HCT116 (cell line): Measurements from ENCODE around the gene TMEM125. TPM values are rescaled to one million over a fixed set of nuclear protein-coding genes. Genes with fewer than 3 reads are reported as not detected.

Experiments used
- ATAC-seq: fragments of 200-7000 bp; cut with Tn5 transposase; 2 replicates; pipeline ENCODE4 v1.9.1; 2020; ENCODE audit warnings: mild to moderate bottlenecking, moderate library complexity
- BruUV-seq: library from RNA; stranded (reverse); fragments of 400-500 nt; replicated peaks from 2 replicates; lab custom pipeline; 2021; lab: Mats Ljungman, UMichigan
- CTCF ChIA-PET: fragments of 300-600 bp; sonication (Branson Sonifier 250); formaldehyde crosslinking; loops from one replicate; lab custom pipeline; 2021; ENCODE audit warnings: antibody characterized with exemption; lab: Charles Lee
- POLR2A ChIA-PET: fragments of 300-600, 350-600 bp; sonication (Branson Sonifier 250); formaldehyde crosslinking; loops from one replicate; lab custom pipeline; 2021; ENCODE audit warnings: antibody characterized with exemption; lab: Charles Lee
- RAD21 ChIA-PET, 2 experiments: fragments of 300-600 bp; sonication (Branson Sonifier 250); formaldehyde crosslinking; loops; one replicate each; lab custom pipeline; 2023; ENCODE audit warnings: low total read pairs in 2 of 2; ENCODE audit not compliant: uncharacterized antibody in 2 of 2, unreplicated experiment in 2 of 2, low non-redundant PET in 1 of 2; lab: Charles Lee
- DNase-seq: peaks from one replicate; pipeline ENCODE4 v3.0.0-alpha.2; 2010; ENCODE audit warnings: low read depth, low spot score
- H2AFZ ChIP-seq: fragments of 200-600 bp; shearing (Covaris generic), sonication (generic); 2 replicates; pipeline ENCODE4 v1.6.1; 2017; ENCODE audit warnings: low read depth, mixed run types, mixed read lengths, antibody characterized with exemption, low read length; ENCODE audit not compliant: poor library complexity, severe bottlenecking
- H3K27ac ChIP-seq: 2 replicates; pipeline ENCODE4 v1.5.1; 2012; ENCODE audit warnings: low read depth, low read length
- H3K27me3 ChIP-seq: fragments of 200-600 bp; sonication (generic); 2 replicates; pipeline ENCODE4 v1.6.1; 2016; ENCODE audit warnings: mixed run types, low read length, mixed read lengths; ENCODE audit not compliant: insufficient read depth
- H3K36me3 ChIP-seq, 2 experiments: fragments of 200-500 bp in 1 of 2; fragments of 200-600 bp in 1 of 2; sonication (Bioruptor generic) in 1 of 2; sonication (generic) in 1 of 2; 2 replicates each; pipeline versions ENCODE4 v1.5.1 to v1.6.1; 2014 to 2016; ENCODE audit warnings: low read length in 2 of 2, inconsistent platforms in 1 of 2, mixed read lengths in 1 of 2, mixed run types in 1 of 2; ENCODE audit not compliant: insufficient read depth in 2 of 2, control insufficient read depth in 1 of 2
- H3K4me1 ChIP-seq, 2 experiments: fragments of 200-600 bp in 1 of 2; sonication (generic) in 1 of 2; 2 replicates each; pipeline versions ENCODE4 v1.5.1 to v1.6.1; 2012 to 2017; ENCODE audit warnings: low read length in 2 of 2, inconsistent platforms in 1 of 2, mild to moderate bottlenecking in 1 of 2, mixed read lengths in 1 of 2, mixed run types in 1 of 2, moderate library complexity in 1 of 2; ENCODE audit not compliant: insufficient read depth in 2 of 2, control insufficient read depth in 1 of 2
- H3K4me2 ChIP-seq: fragments of 200-600 bp; sonication (generic); 2 replicates; pipeline ENCODE4 v1.6.1; 2017; ENCODE audit warnings: mixed run types, low read length, mixed read lengths
- H3K4me3 ChIP-seq, 2 experiments: fragments of 200-600 bp in 1 of 2; sonication (generic) in 1 of 2; replicated peaks in 1 of 2; 2 replicates each; pipeline ENCODE4 v1.5.1; 2011 to 2016; ENCODE audit warnings: low read length in 2 of 2, control low read depth in 1 of 2, low read depth in 1 of 2, mild to moderate bottlenecking in 1 of 2, mixed read lengths in 1 of 2, mixed run types in 1 of 2
- H3K79me2 ChIP-seq: fragments of 200-600 bp; sonication (generic); 2 replicates; pipeline ENCODE4 v1.6.1; 2017; ENCODE audit warnings: mild to moderate bottlenecking, mixed run types, low read length, moderate library complexity, mixed read lengths; ENCODE audit not compliant: insufficient read depth
- H3K9ac ChIP-seq: fragments of 200-600 bp; sonication (generic); 2 replicates; pipeline ENCODE4 v1.6.1; 2016; ENCODE audit warnings: low read length, mixed read lengths
- H3K9me2 ChIP-seq: fragments of 200-600 bp; sonication (generic), shearing (Covaris generic); 2 replicates; pipeline ENCODE4 v1.6.1; 2017; ENCODE audit warnings: mixed run types, mild to moderate bottlenecking, moderate library complexity; ENCODE audit not compliant: insufficient read depth
- H3K9me3 ChIP-seq, 2 experiments: fragments of 200-500 bp in 1 of 2; fragments of 200-600 bp in 1 of 2; sonication (Bioruptor generic) in 1 of 2; sonication (generic) in 1 of 2; 2 replicates each; pipeline ENCODE4 v1.6.1; 2014 to 2017; ENCODE audit warnings: low read length in 2 of 2, mixed read lengths in 2 of 2, inconsistent platforms in 1 of 2, low read depth in 1 of 2, mild to moderate bottlenecking in 1 of 2, mixed run types in 1 of 2, moderate library complexity in 1 of 2; ENCODE audit not compliant: control insufficient read depth in 1 of 2, insufficient read depth in 1 of 2
- H4K20me1 ChIP-seq: fragments of 200-600 bp; sonication (generic), shearing (Covaris generic); 2 replicates; pipeline ENCODE4 v1.6.1; 2017; ENCODE audit warnings: mixed run types, mild to moderate bottlenecking, moderate library complexity; ENCODE audit not compliant: insufficient read depth
- CBX3 ChIP-seq: IDR thresholded peaks from 2 replicates; pipeline ENCODE4 v1.6.1; 2012; ENCODE audit warnings: low read depth
- CEBPB ChIP-seq: IDR thresholded peaks from 2 replicates; pipeline ENCODE4 v1.6.1; 2012; ENCODE audit warnings: low read depth
- EGR1 ChIP-seq: IDR thresholded peaks from 2 replicates; pipeline ENCODE4 v1.6.1; 2012; ENCODE audit warnings: low read depth
- EZH2 ChIP-seq: fragments of 200-600 bp; sonication (generic); IDR thresholded peaks from 2 replicates; pipeline ENCODE4 v1.6.1; 2017; ENCODE audit warnings: antibody characterized with exemption, mixed run types
- EZH2phosphoT487 ChIP-seq: fragments of 200-600 bp; IDR thresholded peaks from 2 replicates; pipeline ENCODE4 v1.6.1; 2018; ENCODE audit warnings: antibody characterized with exemption, borderline replicate concordance
- FOSL1 ChIP-seq: IDR thresholded peaks from 2 replicates; pipeline ENCODE4 v1.6.1; 2012; ENCODE audit warnings: low read depth
- JUND ChIP-seq: IDR thresholded peaks from 2 replicates; pipeline ENCODE4 v1.6.1; 2012
- POLR2A ChIP-seq: IDR thresholded peaks from 2 replicates; pipeline ENCODE4 v1.7.0; 2011; ENCODE audit warnings: borderline replicate concordance; ENCODE audit not compliant: insufficient read depth, insufficient read length; ENCODE audit errors: extremely low read depth
- POLR2AphosphoS5 ChIP-seq: IDR thresholded peaks from 2 replicates; pipeline ENCODE4 v1.6.1; 2011; ENCODE audit warnings: mild to moderate bottlenecking, low read depth, low read length, moderate library complexity
- RAD21 ChIP-seq: IDR thresholded peaks from 2 replicates; pipeline ENCODE4 v1.6.1; 2012; ENCODE audit warnings: low read depth, mild to moderate bottlenecking
- SP1 ChIP-seq: IDR thresholded peaks from 2 replicates; pipeline ENCODE4 v1.6.1; 2012; ENCODE audit warnings: low read depth
- SRF ChIP-seq: IDR thresholded peaks from 2 replicates; pipeline ENCODE4 v1.6.1; 2012; ENCODE audit warnings: low read depth
- ZFX ChIP-seq: fragments of 450-650 bp; IDR thresholded peaks from 2 replicates; pipeline ENCODE4 v1.6.1; 2017
- ZNF274 ChIP-seq: fragments of 200-500 bp; sonication (Bioruptor generic); IDR thresholded peaks from 2 replicates; pipeline ENCODE4 v1.6.1; 2014; ENCODE audit warnings: mild to moderate bottlenecking, low read depth, low read length, inconsistent platforms
- intact Hi-C: fragments of 100-400 bp; cut with micrococcal nuclease; formaldehyde crosslinking; loops from 2 replicates; pipeline ENCODE4 v1.10.0; 2022
- total RNA-seq: library from RNA; stranded (reverse); gene quantifications from one replicate; pipeline ENCODE4 v1.2.1, GENCODE V29; 2021; ENCODE audit not compliant: unreplicated experiment
- TF ChIP-seq, protein P1 (sequence below): IDR thresholded peaks from 2 replicates; pipeline ENCODE4 v1.6.1; 2012
- TF ChIP-seq, protein P2 (sequence below): IDR thresholded peaks from 2 replicates; pipeline ENCODE4 v1.6.1; 2011; ENCODE audit warnings: mild to moderate bottlenecking, low read length, moderate library complexity; ENCODE audit not compliant: insufficient replicate concordance; ENCODE audit errors: extremely low read depth
- TF ChIP-seq, protein P3 (sequence below): IDR thresholded peaks from 2 replicates; pipeline ENCODE4 v1.6.1; 2012; ENCODE audit warnings: low read depth

The TMEM125 gene
- total RNA-seq, 1 experiment from 2014 or later: 13.9 TPM

DNA sequence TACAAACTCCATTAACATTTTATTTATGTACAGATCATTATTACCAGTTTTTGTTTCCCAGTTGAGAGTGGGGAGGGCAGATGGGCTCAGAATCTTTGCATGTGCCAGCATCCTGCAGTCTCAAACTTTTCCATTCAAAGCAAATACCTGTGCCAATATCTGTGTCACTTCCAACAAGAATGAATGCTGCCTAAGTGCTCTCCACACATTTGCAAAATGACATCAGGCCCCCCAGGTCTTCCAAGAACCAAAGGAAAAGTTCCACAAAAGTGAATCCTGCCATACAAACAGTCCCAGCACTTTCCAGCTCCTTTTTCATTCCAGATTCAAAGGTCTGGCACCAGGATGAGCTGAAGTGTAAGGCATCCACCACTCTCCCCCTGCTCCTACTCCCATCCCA, 29.3 kb downstream of the TMEM125 start:
- H3K9me2 ChIP-seq: no peaks in the 10 kb centered on the region
- ATAC-seq (no peak), DNase-seq (no peak)
- ChIA-PET POLR2A (no interaction called here), RAD21 (no interaction called here), CTCF (no interaction called here)
- no peaks in the 10 kb centered on the region for H3K36me3 ChIP-seq
- no peak overlapping the region for H3K27ac ChIP-seq
- H3K9ac ChIP-seq: no peak overlapping the region
- H3K4me3 ChIP-seq: no peak overlapping the region
- H3K4me1 ChIP-seq: peaks cover 5 to 15% of the 10 kb centered on the region in 2 experiments; a peak in 3 of 4 replicates
- no peaks in the 10 kb centered on the region for H4K20me1 ChIP-seq
- no peaks in the 10 kb centered on the region for H3K9me3 ChIP-seq
- H3K79me2 ChIP-seq: no peaks in the 10 kb centered on the region
- BruUV-seq: no TSS peak
- no peaks in the 10 kb centered on the region for H3K27me3 ChIP-seq
- no peak overlapping the region for H2AFZ ChIP-seq
- intact Hi-C loops: no loop called here
- TF ChIP-seq, protein P1, sequence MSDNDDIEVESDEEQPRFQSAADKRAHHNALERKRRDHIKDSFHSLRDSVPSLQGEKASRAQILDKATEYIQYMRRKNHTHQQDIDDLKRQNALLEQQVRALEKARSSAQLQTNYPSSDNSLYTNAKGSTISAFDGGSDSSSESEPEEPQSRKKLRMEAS: no peak
- TF ChIP-seq POLR2A: no peak
- no peak for TF ChIP-seq POLR2AphosphoS5
- no peak for TF ChIP-seq CBX3
- no peak for TF ChIP-seq SP1
- TF ChIP-seq, all 23 proteins: peak for 0
- no peak overlapping the region for H3K4me2 ChIP-seq

DNA sequence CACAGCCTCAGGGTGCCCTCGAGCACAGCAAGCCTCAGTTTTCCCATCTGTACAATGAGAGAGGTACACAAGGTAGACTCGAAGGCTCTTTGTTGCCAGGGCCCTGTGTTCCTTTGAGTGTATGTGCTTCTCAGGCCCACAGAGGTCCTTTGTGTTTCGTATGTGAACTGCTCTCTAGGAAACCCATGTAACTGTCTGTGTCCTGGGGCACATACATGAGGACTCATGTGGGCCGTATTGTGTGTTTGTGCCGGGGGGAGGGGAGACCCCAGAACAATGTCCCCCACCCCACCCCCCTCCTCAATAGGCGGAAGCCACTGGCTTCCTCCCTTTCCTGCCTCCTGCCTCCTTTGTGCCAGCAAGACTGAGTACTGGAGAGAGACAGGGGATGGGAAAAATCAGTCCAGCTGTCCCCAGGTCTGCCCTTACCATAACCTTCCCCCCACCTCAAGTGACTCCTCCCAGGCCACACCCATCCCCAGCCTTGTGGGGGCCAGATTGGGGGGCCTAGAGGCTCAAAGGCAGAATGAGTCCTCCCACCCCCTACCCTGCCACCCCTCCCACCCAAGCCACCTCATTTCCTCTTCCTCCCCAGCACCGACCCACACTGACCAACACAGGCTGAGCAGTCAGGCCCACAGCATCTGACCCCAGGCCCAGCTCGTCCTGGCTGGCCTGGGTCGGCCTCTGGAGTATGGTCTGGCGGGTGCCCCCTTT, 30.8 kb downstream of the TMEM125 start, which contains the start of gene TIE1:
Gene TIE1, plus strand, starts transcription at position 605 of the 717 bp plus-strand sequence. Its CDS starts 90 bp downstream, at position 695.
- no peak for DNase-seq
- RAD21 ChIA-PET: no interaction called here
- intact Hi-C loops: no loop called here
- TF ChIP-seq ZFX (no peak), EZH2phosphoT487 (no peak), ZNF274 (no peak), POLR2AphosphoS5 (no peak), JUND (no peak), EGR1 (no peak), CEBPB (no peak), EZH2 (no peak), SRF (no peak), CBX3 (no peak), RAD21 (no peak), FOSL1 (no peak)
- TF ChIP-seq, protein P2, sequence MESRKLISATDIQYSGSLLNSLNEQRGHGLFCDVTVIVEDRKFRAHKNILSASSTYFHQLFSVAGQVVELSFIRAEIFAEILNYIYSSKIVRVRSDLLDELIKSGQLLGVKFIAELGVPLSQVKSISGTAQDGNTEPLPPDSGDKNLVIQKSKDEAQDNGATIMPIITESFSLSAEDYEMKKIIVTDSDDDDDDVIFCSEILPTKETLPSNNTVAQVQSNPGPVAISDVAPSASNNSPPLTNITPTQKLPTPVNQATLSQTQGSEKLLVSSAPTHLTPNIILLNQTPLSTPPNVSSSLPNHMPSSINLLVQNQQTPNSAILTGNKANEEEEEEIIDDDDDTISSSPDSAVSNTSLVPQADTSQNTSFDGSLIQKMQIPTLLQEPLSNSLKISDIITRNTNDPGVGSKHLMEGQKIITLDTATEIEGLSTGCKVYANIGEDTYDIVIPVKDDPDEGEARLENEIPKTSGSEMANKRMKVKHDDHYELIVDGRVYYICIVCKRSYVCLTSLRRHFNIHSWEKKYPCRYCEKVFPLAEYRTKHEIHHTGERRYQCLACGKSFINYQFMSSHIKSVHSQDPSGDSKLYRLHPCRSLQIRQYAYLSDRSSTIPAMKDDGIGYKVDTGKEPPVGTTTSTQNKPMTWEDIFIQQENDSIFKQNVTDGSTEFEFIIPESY: no peak
- TF ChIP-seq, protein P3, sequence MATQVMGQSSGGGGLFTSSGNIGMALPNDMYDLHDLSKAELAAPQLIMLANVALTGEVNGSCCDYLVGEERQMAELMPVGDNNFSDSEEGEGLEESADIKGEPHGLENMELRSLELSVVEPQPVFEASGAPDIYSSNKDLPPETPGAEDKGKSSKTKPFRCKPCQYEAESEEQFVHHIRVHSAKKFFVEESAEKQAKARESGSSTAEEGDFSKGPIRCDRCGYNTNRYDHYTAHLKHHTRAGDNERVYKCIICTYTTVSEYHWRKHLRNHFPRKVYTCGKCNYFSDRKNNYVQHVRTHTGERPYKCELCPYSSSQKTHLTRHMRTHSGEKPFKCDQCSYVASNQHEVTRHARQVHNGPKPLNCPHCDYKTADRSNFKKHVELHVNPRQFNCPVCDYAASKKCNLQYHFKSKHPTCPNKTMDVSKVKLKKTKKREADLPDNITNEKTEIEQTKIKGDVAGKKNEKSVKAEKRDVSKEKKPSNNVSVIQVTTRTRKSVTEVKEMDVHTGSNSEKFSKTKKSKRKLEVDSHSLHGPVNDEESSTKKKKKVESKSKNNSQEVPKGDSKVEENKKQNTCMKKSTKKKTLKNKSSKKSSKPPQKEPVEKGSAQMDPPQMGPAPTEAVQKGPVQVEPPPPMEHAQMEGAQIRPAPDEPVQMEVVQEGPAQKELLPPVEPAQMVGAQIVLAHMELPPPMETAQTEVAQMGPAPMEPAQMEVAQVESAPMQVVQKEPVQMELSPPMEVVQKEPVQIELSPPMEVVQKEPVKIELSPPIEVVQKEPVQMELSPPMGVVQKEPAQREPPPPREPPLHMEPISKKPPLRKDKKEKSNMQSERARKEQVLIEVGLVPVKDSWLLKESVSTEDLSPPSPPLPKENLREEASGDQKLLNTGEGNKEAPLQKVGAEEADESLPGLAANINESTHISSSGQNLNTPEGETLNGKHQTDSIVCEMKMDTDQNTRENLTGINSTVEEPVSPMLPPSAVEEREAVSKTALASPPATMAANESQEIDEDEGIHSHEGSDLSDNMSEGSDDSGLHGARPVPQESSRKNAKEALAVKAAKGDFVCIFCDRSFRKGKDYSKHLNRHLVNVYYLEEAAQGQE: no peak

More for the DNA sequence above, 30.8 kb downstream of the TMEM125 start, which contains the start of gene TIE1:
- H3K9me3 ChIP-seq: no peaks in the 10 kb centered on the region
- ATAC-seq: no peak
- POLR2A ChIA-PET: no interaction called here
- no peaks in the 10 kb centered on the region for H3K27me3 ChIP-seq
- no TSS peak for BruUV-seq
- H3K4me3 ChIP-seq: no peak within 1 kb of the TSS
- no peaks in the 10 kb centered on the region for H3K36me3 ChIP-seq
- no peaks in the 10 kb centered on the region for H3K79me2 ChIP-seq
- no peak within 1 kb of the TSS for H3K9ac ChIP-seq
- peaks cover 0 to 7% of the 10 kb centered on the region in 2 experiments; a peak in 1 of 4 replicates for H3K4me1 ChIP-seq
- no peaks in the 10 kb centered on the region for H4K20me1 ChIP-seq
- H3K9me2 ChIP-seq: no peaks in the 10 kb centered on the region
- CTCF ChIA-PET: no interaction called here
- no peak within 1 kb of the TSS for H3K27ac ChIP-seq
- no peak within 1 kb of the TSS for H3K4me2 ChIP-seq
- H2AFZ ChIP-seq: no peak within 1 kb of the TSS
